ENCODE results near the gene PREX1.

Gene PREX1

DNA sequence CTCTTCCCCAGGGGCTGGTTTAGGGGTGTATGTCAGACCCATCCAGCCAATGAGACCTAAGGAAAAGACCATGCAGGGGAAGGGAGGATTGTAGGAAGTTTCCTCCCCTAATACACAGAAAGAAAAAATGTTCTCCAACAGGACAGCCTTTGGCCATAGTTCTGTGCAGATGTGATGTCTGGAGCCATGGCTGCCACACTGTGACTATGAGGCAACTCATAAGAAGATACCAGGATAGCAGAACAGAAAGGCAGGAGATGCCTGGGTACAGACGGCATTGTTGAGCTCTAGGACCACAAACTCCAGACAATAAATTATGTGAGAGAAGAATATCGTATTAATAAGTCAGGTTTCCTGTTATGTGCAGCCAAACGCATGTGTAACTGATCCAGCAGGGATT lies 156.7 kb downstream of the PREX1 start:
- DNase-seq (ENCODE audit: low read depth) = no peak
- no peak overlapping the region for H3K4me3 ChIP-seq (ENCODE audit: low read depth, low read length)

DNA sequence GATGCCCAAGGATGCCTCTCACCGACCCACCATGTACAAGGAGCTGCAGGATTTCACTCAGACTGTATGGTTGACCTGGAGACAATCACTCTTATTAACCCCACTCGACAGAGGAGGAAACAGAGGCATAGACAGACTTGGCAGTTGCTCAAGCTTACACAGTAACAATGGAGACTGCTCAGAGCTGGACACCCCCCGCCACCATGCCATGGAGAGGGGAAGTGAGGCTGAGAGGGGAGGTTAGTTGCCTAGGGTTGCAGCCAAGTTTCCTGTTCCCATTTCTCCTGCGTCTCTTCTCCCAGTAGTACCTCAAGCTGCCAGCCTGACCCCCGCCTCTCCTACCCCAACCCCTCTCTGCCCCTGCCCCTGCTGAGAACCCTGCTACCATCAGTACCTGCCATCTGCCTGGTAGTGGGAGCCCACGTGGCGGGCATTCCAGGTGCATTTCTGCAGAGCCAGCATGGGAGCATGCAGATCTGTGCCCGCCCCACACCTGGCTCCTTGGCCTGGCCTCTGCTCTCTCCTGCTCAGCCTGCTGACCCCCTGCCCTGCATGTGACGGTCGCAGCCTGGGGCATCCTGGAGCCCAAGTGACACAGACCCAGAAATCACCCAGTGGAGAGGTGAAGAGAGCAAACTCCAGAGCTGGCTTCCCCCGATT lies 157.7 kb downstream of the PREX1 start:
- H3K4me3 ChIP-seq (ENCODE audit: low read depth, low read length) = no peak overlapping the region
- TF ChIP-seq, protein P1, sequence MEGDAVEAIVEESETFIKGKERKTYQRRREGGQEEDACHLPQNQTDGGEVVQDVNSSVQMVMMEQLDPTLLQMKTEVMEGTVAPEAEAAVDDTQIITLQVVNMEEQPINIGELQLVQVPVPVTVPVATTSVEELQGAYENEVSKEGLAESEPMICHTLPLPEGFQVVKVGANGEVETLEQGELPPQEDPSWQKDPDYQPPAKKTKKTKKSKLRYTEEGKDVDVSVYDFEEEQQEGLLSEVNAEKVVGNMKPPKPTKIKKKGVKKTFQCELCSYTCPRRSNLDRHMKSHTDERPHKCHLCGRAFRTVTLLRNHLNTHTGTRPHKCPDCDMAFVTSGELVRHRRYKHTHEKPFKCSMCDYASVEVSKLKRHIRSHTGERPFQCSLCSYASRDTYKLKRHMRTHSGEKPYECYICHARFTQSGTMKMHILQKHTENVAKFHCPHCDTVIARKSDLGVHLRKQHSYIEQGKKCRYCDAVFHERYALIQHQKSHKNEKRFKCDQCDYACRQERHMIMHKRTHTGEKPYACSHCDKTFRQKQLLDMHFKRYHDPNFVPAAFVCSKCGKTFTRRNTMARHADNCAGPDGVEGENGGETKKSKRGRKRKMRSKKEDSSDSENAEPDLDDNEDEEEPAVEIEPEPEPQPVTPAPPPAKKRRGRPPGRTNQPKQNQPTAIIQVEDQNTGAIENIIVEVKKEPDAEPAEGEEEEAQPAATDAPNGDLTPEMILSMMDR (IDR thresholded peaks at IDR 0.05; ENCODE audit: control insufficient read depth, extremely low read depth, insufficient read depth) = no peak
- DNase-seq (ENCODE audit: low read depth) = no peak

More for the DNA sequence above, 156.7 kb downstream of the PREX1 start:
- TF ChIP-seq, protein P1 (IDR thresholded peaks at IDR 0.05; ENCODE audit: control insufficient read depth, extremely low read depth, insufficient read depth) = no peak

DNA sequence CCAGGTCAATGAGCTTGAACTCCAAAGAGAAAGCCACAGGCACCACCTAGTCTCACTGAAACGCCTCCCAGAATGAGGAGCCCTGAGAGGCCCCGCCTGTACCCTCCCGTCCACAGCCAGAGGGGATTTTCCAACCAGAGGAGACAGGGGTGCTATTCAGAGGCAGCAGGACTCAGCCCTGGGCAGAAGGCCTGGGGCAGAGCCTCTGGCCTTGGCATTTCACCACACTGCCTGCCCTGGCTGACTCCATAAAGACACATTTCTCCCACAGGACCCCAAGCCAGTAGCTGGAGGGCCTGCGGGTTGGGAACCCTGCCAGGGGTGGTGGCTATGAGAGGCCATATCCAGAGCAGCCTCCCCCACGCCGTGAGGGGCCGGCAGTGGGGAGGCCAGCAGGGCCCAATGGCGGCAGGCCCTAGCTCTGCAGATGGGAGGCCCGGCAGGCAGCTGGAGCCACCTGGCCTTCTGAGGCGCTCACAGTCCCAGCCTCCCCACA lies 159.3 kb downstream of the PREX1 start:
- TF ChIP-seq, protein P1 (IDR thresholded peaks at IDR 0.05; ENCODE audit: control insufficient read depth, extremely low read depth, insufficient read depth) = no peak
- no peak for DNase-seq (ENCODE audit: low read depth)
- no peak overlapping the region for H3K4me3 ChIP-seq (ENCODE audit: low read depth, low read length)

DNA sequence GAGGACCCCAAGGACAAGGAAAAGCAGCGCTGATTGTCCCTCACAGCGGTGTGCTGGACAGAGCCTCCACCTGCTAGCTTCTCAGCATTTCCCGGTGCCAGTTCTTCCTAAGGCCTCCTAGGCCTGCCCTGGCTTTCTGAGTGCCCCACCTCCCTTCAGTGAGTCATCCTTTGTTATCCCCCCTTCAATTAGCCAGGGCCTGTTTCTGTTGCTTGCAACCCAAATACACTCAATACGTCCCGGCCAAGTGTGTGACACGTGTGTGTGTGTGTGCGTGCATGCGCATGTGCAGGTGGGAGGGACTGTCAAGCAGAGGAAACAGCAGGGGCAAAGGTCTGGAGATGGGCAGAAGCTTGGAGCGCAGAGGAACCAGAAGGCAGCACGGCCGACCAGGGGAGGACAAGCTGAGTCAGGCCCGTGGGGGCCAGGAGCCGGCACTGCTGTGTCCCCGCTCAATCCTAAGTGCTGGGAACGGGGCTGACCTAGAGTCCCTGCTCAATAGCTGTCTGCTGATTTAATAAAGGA lies 159.8 kb downstream of the PREX1 start:
- no peak for DNase-seq (ENCODE audit: low read depth)
- TF ChIP-seq, protein P1 (IDR thresholded peaks at IDR 0.05; ENCODE audit: control insufficient read depth, extremely low read depth, insufficient read depth) = no peak
- no peak overlapping the region for H3K4me3 ChIP-seq (ENCODE audit: low read depth, low read length)

DNA sequence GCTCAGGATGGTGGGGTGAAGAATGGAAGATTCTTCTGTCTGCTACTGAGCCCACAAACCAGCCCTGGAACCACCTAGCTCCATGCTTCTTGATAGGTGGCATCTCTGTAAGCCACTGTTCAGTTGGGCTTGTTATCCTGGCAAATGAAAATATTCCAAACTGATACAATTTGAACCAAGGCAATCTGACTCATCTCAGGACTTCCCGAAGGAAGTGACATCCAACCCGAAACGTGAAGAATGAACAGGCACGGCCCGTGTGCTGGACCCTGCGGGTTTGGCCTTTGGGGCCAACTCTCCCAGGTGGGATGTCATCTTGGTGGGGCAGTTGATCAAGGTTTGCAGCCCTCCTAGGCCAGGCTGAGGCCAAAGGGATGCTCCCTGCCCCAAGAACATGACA lies 160.3 kb downstream of the PREX1 start:
- H3K4me3 ChIP-seq (ENCODE audit: low read depth, low read length) = no peak overlapping the region
- DNase-seq (ENCODE audit: low read depth) = no peak
- TF ChIP-seq, protein P1 (IDR thresholded peaks at IDR 0.05; ENCODE audit: control insufficient read depth, extremely low read depth, insufficient read depth) = no peak

DNA sequence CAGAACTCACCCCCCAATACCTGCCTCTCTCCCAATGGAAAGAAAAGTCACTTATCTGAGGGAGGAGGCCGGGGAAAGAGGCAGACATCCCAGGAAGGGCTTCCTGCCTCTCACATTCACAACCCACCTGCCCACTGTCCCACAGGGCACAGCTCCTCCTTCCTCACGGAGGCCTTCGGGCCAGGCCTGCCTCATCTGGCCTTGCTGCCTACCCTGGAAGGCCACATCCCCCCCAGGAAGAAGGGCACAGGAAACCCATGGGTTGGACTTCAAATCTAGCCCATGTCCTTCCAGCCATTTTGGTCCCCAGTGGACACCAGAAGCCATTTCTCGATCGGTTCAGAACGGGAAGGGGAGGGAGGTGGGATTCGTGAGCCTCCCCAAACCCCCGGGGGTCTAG lies 162.0 kb downstream of the PREX1 start:
- no peak for DNase-seq (ENCODE audit: low read depth)
- H3K4me3 ChIP-seq (ENCODE audit: low read depth, low read length) = no peak overlapping the region
- TF ChIP-seq, protein P1 (IDR thresholded peaks at IDR 0.05; ENCODE audit: control insufficient read depth, extremely low read depth, insufficient read depth) = no peak

DNA sequence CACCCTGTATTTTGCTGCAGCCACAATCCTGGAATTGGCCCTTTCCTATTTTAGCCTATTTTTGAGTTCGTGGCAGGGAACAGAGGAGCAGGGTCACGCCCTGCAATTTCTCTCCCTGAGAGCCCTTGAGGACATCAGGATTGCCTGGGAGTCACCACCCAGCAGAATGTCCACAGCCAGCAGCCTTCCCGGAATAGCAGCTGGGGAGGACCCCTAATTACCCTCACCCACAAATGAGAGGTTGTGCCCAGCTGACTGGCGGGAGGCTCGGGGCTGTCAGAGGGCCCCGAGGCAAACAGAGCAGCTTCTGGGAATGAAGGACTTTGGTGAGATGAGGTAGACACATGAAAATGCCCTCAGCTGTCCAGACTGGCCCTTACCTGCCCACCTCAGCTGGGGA lies 165.1 kb downstream of the PREX1 start:
- TF ChIP-seq, protein P1 (IDR thresholded peaks at IDR 0.05; ENCODE audit: control insufficient read depth, extremely low read depth, insufficient read depth) = no peak
- no peak for DNase-seq (ENCODE audit: low read depth)
- H3K4me3 ChIP-seq (ENCODE audit: low read depth, low read length) = no peak overlapping the region

Measured in LNCaP clone FGC (cell line).